ENCODE data around the gene COX10. TPM values are rescaled to one million over a fixed set of nuclear protein-coding genes. Genes with fewer than 3 reads are reported as not detected.

COX10 gene
- polyA plus RNA-seq, 1 donor (not counting 4 experiments of a cell fraction or from before 2014, with no cell fraction given), result 14.3 TPM

DNA sequence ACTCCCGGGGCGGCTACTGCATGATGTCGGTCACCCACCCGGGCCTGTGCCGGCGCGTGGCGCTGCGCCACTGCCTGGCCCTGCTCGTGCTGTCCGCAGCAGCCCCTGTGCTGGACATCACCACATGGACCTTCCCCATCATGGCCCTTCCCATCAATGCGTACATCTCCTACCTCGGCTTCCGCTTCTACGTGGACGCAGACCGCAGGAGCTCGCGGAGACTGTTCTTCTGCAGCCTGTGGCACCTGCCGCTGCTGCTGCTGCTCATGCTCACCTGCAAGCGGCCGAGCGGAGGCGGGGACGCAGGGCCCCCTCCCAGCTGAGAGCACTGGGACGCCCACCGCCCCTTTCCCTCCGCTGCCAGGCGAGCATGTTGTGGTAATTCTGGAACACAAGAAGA, 137.6 kb downstream of the COX10 start:
- H3K4me1 ChIP-seq (ENCODE audit: control insufficient read depth, extremely low read depth, insufficient read depth, low read length), result peaks cover 11% of the 10 kb centered on the region
- H3K9me1 ChIP-seq (ENCODE audit: control insufficient read depth, extremely low read depth, insufficient read depth, low read length), result peaks cover 2% of the 10 kb centered on the region
- no peaks in the 10 kb centered on the region for H3K79me2 ChIP-seq (ENCODE audit: control insufficient read depth, insufficient read depth, low read length)
- no peaks in the 10 kb centered on the region for H3K9me3 ChIP-seq (ENCODE audit: control insufficient read depth, low read depth, low read length)
- H3K9ac ChIP-seq (ENCODE audit: control insufficient read depth, extremely low read depth, insufficient read depth, low read length), result no peak overlapping the region
- peaks cover 12% of the 10 kb centered on the region for H4K20me1 ChIP-seq (ENCODE audit: control insufficient read depth, extremely low read depth, insufficient read depth, low read length)
- H3K4me3 ChIP-seq (ENCODE audit: control insufficient read depth in 2 of 3, extremely low read depth in 1 of 3, insufficient read depth in 2 of 3, low read depth in 1 of 3, low read length in 3 of 3), result no peak overlapping the region
- H3K4me2 ChIP-seq (ENCODE audit: control insufficient read depth, extremely low read depth, insufficient read depth, low read depth, low read length), result no peak overlapping the region
- H3K27me3 ChIP-seq (ENCODE audit: control insufficient read depth, extremely low read depth, insufficient read depth, low read length), result no peaks in the 10 kb centered on the region
- no peak for DNase-seq (ENCODE audit: low read depth, low spot score)
- no peak overlapping the region for H2AFZ ChIP-seq (ENCODE audit: control insufficient read depth, low read length)
- no peak overlapping the region for H3K27ac ChIP-seq (ENCODE audit: control insufficient read depth, insufficient read depth, low read length)
- TF ChIP-seq EZH2 (IDR thresholded peaks at IDR 0.05; ENCODE audit: low read length) (no peak), CTCF (optimal IDR thresholded peaks at IDR 0.05 in 1 of 3, IDR thresholded peaks at IDR 0.05 in 1 of 3, conservative IDR thresholded peaks at IDR 0.05 in 1 of 3; ENCODE audit: extremely low read depth in 1 of 3, insufficient read depth in 2 of 3, low read length in 3 of 3) (no peak)
- FAIRE-seq, result no peak
- H3K36me3 ChIP-seq (ENCODE audit: control insufficient read depth in 2 of 2, extremely low read depth in 1 of 2, insufficient read depth in 2 of 2, low read length in 2 of 2), result peaks cover 0 to 4% of the 10 kb centered on the region in 2 experiments
- dilution Hi-C loops (cut with MboI; ENCODE audit: extremely low pct_ligation_motif_present, low sequenced_read_pairs), result no loop called here

DNA sequence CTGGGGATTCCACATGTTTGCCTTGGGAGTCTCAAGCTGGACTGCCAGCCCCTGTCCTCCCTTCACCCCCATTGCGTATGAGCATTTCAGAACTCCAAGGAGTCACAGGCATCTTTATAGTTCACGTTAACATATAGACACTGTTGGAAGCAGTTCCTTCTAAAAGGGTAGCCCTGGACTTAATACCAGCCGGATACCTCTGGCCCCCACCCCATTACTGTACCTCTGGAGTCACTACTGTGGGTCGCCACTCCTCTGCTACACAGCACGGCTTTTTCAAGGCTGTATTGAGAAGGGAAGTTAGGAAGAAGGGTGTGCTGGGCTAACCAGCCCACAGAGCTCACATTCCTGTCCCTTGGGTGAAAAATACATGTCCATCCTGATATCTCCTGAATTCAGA, 138.5 kb downstream of the COX10 start:
- Histone ChIP-seq H2AFZ (ENCODE audit: control insufficient read depth, low read length) (no peak overlapping the region), H3K27me3 (ENCODE audit: control insufficient read depth, extremely low read depth, insufficient read depth, low read length) (no peaks in the 10 kb centered on the region), H3K9ac (ENCODE audit: control insufficient read depth, extremely low read depth, insufficient read depth, low read length) (no peak overlapping the region), H3K9me1 (ENCODE audit: control insufficient read depth, extremely low read depth, insufficient read depth, low read length) (peaks cover 2% of the 10 kb centered on the region), H3K4me2 (ENCODE audit: control insufficient read depth, extremely low read depth, insufficient read depth, low read depth, low read length) (no peak overlapping the region), H3K4me1 (ENCODE audit: control insufficient read depth, extremely low read depth, insufficient read depth, low read length) (peaks cover 11% of the 10 kb centered on the region), H3K4me3 (ENCODE audit: control insufficient read depth in 2 of 3, extremely low read depth in 1 of 3, insufficient read depth in 2 of 3, low read depth in 1 of 3, low read length in 3 of 3) (no peak overlapping the region), H4K20me1 (ENCODE audit: control insufficient read depth, extremely low read depth, insufficient read depth, low read length) (peaks cover 12% of the 10 kb centered on the region), H3K79me2 (ENCODE audit: control insufficient read depth, insufficient read depth, low read length) (no peaks in the 10 kb centered on the region), H3K9me3 (ENCODE audit: control insufficient read depth, low read depth, low read length) (no peaks in the 10 kb centered on the region), H3K27ac (ENCODE audit: control insufficient read depth, insufficient read depth, low read length) (no peak overlapping the region), H3K36me3 (ENCODE audit: control insufficient read depth in 2 of 2, extremely low read depth in 1 of 2, insufficient read depth in 2 of 2, low read length in 2 of 2) (peaks cover 0 to 4% of the 10 kb centered on the region in 2 experiments)
- DNase-seq (ENCODE audit: low read depth, low spot score), result no peak
- dilution Hi-C loops (cut with MboI; ENCODE audit: extremely low pct_ligation_motif_present, low sequenced_read_pairs), result no loop called here
- no peak for FAIRE-seq
- TF ChIP-seq CTCF (optimal IDR thresholded peaks at IDR 0.05 in 1 of 3, IDR thresholded peaks at IDR 0.05 in 1 of 3, conservative IDR thresholded peaks at IDR 0.05 in 1 of 3; ENCODE audit: extremely low read depth in 1 of 3, insufficient read depth in 2 of 3, low read length in 3 of 3), result no peak
- TF ChIP-seq EZH2 (IDR thresholded peaks at IDR 0.05; ENCODE audit: low read length), result no peak

All from keratinocyte (primary cell).